Bronchial epithelial cell (primary cell): Measurements from ENCODE around the gene CDR2. TPM values are rescaled to one million over a fixed set of nuclear protein-coding genes. Genes with fewer than 3 reads are reported as not detected.

Experiments
- DNase-seq: peaks from one replicate; pipeline ENCODE4 v3.0.0-alpha.2; 2010; ENCODE audit warnings: low read depth
- FAIRE-seq: peaks from 2 replicates; lab custom pipeline; 2011; peaks lifted over from hg19 to GRCh38; lab: Jason Lieb, UNC
- H3K27me3 ChIP-seq: 2 replicates; pipeline ENCODE4 v1.5.1; 2011; ENCODE audit warnings: low read length; ENCODE audit not compliant: control insufficient read depth, insufficient read depth
- H3K36me3 ChIP-seq: 2 replicates; pipeline ENCODE4 v1.5.1; 2011; ENCODE audit warnings: low read length; ENCODE audit not compliant: control insufficient read depth, insufficient read depth
- H3K4me3 ChIP-seq: 2 replicates; pipeline ENCODE4 v1.5.1; 2011; ENCODE audit warnings: mild to moderate bottlenecking, low read depth, low read length, control low read depth
- CTCF ChIP-seq: IDR thresholded peaks from 2 replicates; pipeline ENCODE4 v1.5.1; 2011; ENCODE audit warnings: mild to moderate bottlenecking, moderate library complexity, low read length, control low read depth, inconsistent platforms; ENCODE audit not compliant: insufficient read depth, severe bottlenecking
- total RNA-seq: library from RNA; depleted of rRNA; stranded (reverse); fragments of >200 nt; gene quantifications from 2 replicates; pipeline ENCODE4 v1.2.1, GENCODE V29; 2014

CDR2 gene
- total RNA-seq, 1 donor from 2014 or later = 25.3 TPM

- Histone ChIP-seq H3K4me3 (no peak overlapping the region), H3K36me3 (peaks cover 54% of the 10 kb centered on the region), H3K27me3 (no peaks in the 10 kb centered on the region)
- peak; percentile 55 for FAIRE-seq
- no peak for TF ChIP-seq CTCF
- no peak for DNase-seq
Observed at GRCh38 chr16:22320572-22321339, 53.7 kb downstream of the CDR2 start.

GRCh38 chr16:22318690-22319358 lies 55.6 kb downstream of the CDR2 start:
- peak; percentile 67 for TF ChIP-seq CTCF
- Histone ChIP-seq H3K27me3 (no peaks in the 10 kb centered on the region), H3K4me3 (no peak overlapping the region), H3K36me3 (peaks cover 39% of the 10 kb centered on the region)
- DNase-seq (peak; percentile 22), FAIRE-seq (no peak)

- H3K36me3 ChIP-seq = peaks cover 35% of the 10 kb centered on the region
- no peak for TF ChIP-seq CTCF
- no peak for DNase-seq
Observed at GRCh38 chr16:22317625-22318024, 56.8 kb downstream of the CDR2 start.

GRCh38 chr16:22317001-22317530 lies 57.4 kb downstream of the CDR2 start:
- no peak for TF ChIP-seq CTCF
- DNase-seq (no peak), FAIRE-seq (no peak)
- no peak overlapping the region for H3K4me3 ChIP-seq
- no peaks in the 10 kb centered on the region for H3K27me3 ChIP-seq
- H3K36me3 ChIP-seq = peaks cover 32% of the 10 kb centered on the region

More at GRCh38 chr16:22317625-22318024, 56.8 kb downstream of the CDR2 start:
- no peaks in the 10 kb centered on the region for H3K27me3 ChIP-seq
- H3K4me3 ChIP-seq = no peak overlapping the region
- no peak for FAIRE-seq

GRCh38 chr16:22316411-22316811 lies 58.0 kb downstream of the CDR2 start:
- DNase-seq = no peak
- FAIRE-seq = no peak

More at GRCh38 chr16:22316411-22316811, 58.0 kb downstream of the CDR2 start:
- Histone ChIP-seq H3K36me3 (peaks cover 28% of the 10 kb centered on the region), H3K27me3 (no peaks in the 10 kb centered on the region), H3K4me3 (no peak overlapping the region)
- TF ChIP-seq CTCF = no peak
